ENCODE data around the gene RBM23. TPM values are rescaled to one million over a fixed set of nuclear protein-coding genes. Genes with fewer than 3 reads are reported as not detected.

RBM23 gene
- total and polyA plus RNA-seq, 3 experiments from 2014 or later: 50.3 to 88.8 (median 83.6) TPM

DNA sequence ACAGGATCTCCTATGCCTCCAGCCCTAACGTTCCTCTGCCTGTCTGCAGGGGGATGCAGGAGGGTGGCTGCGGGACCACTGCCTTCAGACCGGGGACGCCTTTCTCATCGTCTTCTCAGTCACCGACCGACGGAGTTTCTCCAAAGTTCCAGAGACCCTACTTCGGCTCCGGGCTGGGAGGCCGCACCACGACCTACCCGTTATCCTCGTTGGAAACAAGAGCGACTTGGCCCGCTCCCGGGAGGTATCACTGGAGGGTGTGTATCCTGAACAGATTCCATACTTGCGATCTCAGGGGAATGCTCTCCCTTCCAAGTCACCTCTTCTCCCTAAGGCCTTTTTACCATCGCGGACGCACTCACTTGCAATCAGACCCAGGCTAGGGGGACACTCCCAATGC is 33.0 kb downstream of the RBM23 start:
- DNase-seq: no peak
- Mint-ChIP-seq H3K36me3 (peaks cover 0 to 2% (median 0%) of the 10 kb centered on the region in 3 donors), H3K9me3 (no peaks in the 10 kb centered on the region), H3K4me3 (peak overlapping the region; percentile 69 to 93 (median 85)), H3K27ac (peak overlapping the region in 7 of 8 donors; percentile 23 to 88 (median 69)), H3K4me1 (peaks cover 29 to 66% (median 39%) of the 10 kb centered on the region in 3 donors), H3K27me3 (peaks cover 0 to 1% of the 10 kb centered on the region in 2 donors)
- no peaks in the 10 kb centered on the region for H3K36me3 ChIP-seq (ENCODE audit: insufficient read depth, low read length)
- peak overlapping the region; percentile 39 for H3K4me3 ChIP-seq (ENCODE audit: low read length)
- POLR2A ChIA-PET: interaction anchor here (0.5 to 2.8 kb wide), 10 partner anchors 14 to 1137 kb away, joined by 3 to 17 read pairs (median 3); partner anchors contain the start of genes DAD1, HAUS4, LRP10 and RBM23
- H3K27ac ChIP-seq (ENCODE audit: low read depth, low read length): peak overlapping the region; percentile 76
- H3K27me3 ChIP-seq (ENCODE audit: insufficient read depth, low read length, poor library complexity, severe bottlenecking): no peaks in the 10 kb centered on the region
- peaks cover 55% of the 10 kb centered on the region for H3K4me1 ChIP-seq (ENCODE audit: insufficient read depth, low read length)
- CTCF ChIA-PET: interaction anchor here (1.0 to 10.6 kb wide), 13 partner anchors 8 to 325 kb away, joined by 3 to 110 read pairs (median 6); partner anchors contain the start of genes LRP10 and OXA1L
- H3K9me3 ChIP-seq (ENCODE audit: low read length): no peaks in the 10 kb centered on the region

DNA sequence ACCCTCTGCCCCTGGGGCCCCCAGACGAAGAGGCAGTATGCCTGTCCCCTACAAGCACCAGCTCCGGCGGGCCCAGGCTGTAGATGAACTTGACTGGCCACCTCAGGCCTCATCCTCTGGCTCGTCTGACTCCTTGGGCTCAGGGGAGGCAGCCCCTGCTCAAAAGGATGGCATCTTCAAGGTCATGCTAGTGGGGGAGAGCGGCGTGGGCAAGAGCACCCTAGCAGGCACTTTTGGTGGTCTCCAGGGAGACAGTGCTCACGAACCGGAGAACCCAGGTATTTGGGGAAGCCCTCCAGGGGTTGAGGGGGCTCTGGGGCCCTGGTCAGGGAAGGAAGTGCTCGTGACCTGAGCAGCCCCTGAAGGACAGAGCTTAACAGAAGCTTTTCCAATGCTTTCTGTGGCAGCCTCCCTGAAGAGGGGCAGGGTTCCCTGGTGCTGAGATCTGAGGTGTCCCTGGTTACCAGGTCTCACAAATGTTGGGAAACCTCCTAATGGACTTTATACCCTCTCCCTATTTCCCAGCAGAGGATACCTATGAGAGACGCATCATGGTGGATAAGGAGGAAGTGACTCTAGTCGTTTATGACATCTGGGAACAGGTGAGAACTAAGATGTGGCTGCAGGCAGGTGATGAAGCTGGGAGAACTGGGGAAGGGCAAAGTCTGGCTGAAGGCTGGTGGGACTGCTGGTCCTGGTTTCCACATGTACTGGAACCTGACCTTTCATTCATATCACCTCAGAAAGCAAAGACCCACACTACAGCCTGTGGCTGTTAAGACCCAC is 34.0 kb downstream of the RBM23 start:
- peaks cover 0 to 1% of the 10 kb centered on the region in 2 donors for H3K27me3 Mint-ChIP-seq
- Histone ChIP-seq H3K4me3 (ENCODE audit: low read length) (no peak overlapping the region), H3K27me3 (ENCODE audit: insufficient read depth, low read length, poor library complexity, severe bottlenecking) (no peaks in the 10 kb centered on the region), H3K9me3 (ENCODE audit: low read length) (no peaks in the 10 kb centered on the region), H3K27ac (ENCODE audit: low read depth, low read length) (no peak overlapping the region), H3K36me3 (ENCODE audit: insufficient read depth, low read length) (no peaks in the 10 kb centered on the region), H3K4me1 (ENCODE audit: insufficient read depth, low read length) (peaks cover 49% of the 10 kb centered on the region)
- no peak for DNase-seq
- CTCF ChIA-PET: interaction anchor here (1.0 to 10.6 kb wide), 9 partner anchors 7 to 119 kb away, joined by 3 to 110 read pairs (median 6); partner anchors contain the start of genes AJUBA, LRP10 and OXA1L
- peaks cover 0 to 2% (median 0%) of the 10 kb centered on the region in 3 donors for H3K36me3 Mint-ChIP-seq
- H3K4me1 Mint-ChIP-seq: peaks cover 29 to 59% (median 37%) of the 10 kb centered on the region in 3 donors
- POLR2A ChIA-PET: interaction anchor here (2.6 kb wide), 1 partner anchor 13 kb away, joined by 17 read pairs; the partner anchor contains the start of gene LRP10
- H3K4me3 Mint-ChIP-seq: peak overlapping the region in 5 of 7 donors; percentile 20 to 70 (median 32)
- no peaks in the 10 kb centered on the region for H3K9me3 Mint-ChIP-seq
- peak overlapping the region in 3 of 8 donors; percentile 27 to 88 (median 83) for H3K27ac Mint-ChIP-seq

- H3K27me3 Mint-ChIP-seq: peaks cover 0 to 1% of the 10 kb centered on the region in 2 donors
- no peak for DNase-seq
- Histone ChIP-seq H3K36me3 (ENCODE audit: insufficient read depth, low read length) (no peaks in the 10 kb centered on the region), H3K4me3 (ENCODE audit: low read length) (no peak overlapping the region), H3K27ac (ENCODE audit: low read depth, low read length) (no peak overlapping the region), H3K9me3 (ENCODE audit: low read length) (no peaks in the 10 kb centered on the region), H3K4me1 (ENCODE audit: insufficient read depth, low read length) (peaks cover 42% of the 10 kb centered on the region), H3K27me3 (ENCODE audit: insufficient read depth, low read length, poor library complexity, severe bottlenecking) (no peaks in the 10 kb centered on the region)
- POLR2A ChIA-PET: interaction anchor here (0.9 to 2.6 kb wide), 2 partner anchors 12 to 54 kb away, joined by 4 to 17 read pairs; partner anchors contain the start of genes LRP10 and MRPL52
- CTCF ChIA-PET: interaction anchor here (0.8 to 10.6 kb wide), 6 partner anchors 12 to 98 kb away, joined by 3 to 110 read pairs (median 6); partner anchors contain the start of genes AJUBA and LRP10
- peaks cover 29 to 58% (median 34%) of the 10 kb centered on the region in 3 donors for H3K4me1 Mint-ChIP-seq
- peaks cover 0 to 8% (median 0%) of the 10 kb centered on the region in 3 donors for H3K36me3 Mint-ChIP-seq
- peak overlapping the region in 5 of 8 donors; percentile 43 to 88 (median 52) for H3K27ac Mint-ChIP-seq
- peak overlapping the region in 4 of 7 donors; percentile 6 to 70 (median 14) for H3K4me3 Mint-ChIP-seq
- no peaks in the 10 kb centered on the region for H3K9me3 Mint-ChIP-seq
These were observed 34.7 kb downstream of the RBM23 start for GRCh38 chr14:22884076-22884737.

DNA sequence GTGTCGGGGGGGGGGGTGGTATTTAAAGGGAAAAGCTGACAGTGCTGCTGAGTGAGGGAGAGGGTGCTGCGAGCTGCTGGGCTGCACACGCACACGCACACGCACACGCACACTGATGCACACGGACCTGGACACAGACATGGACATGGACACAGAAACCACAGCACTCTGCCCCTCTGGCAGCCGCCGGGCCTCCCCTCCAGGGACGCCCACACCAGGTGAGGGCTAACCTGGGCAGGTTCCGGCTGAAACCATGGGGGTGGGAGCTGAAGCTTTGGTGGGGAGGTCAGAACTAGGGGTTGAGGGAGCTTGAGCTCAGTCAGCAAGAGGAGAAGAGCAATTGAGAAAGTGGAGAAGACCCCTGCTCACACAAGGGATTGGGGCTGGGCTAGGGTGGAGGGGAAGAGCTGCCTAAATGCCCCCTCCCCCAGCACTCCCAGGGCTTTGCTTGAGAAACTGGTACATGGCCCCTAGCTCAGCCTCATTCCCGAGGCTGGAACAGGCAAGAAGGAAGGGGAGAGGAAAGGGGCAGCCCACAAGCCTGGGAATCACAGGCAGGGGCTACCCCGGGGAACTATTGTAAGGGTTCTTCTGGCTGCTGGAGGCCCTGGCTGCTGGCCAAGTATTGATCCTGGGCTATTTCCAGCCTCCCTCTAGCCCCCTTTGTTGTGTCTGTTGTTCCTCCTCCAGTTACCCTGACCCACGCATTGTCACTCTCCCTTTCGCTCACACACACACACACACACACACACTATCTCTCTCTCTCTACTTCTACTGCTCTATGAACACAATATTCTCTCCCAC is 35.6 kb downstream of the RBM23 start, which contains the start of gene REM2:
REM2 (plus strand) TSS at position 50 of the 804 bp plus-strand sequence; CDS start at position 116, 66 bp downstream.
- DNase-seq: no peak
- peaks cover 0 to 17% (median 2%) of the 10 kb centered on the region in 3 donors for H3K36me3 Mint-ChIP-seq
- ChIA-PET POLR2A (interaction anchor here (0.8 to 1.7 kb wide), 5 partner anchors 11 to 53 kb away, joined by 3 to 4 read pairs (median 3); partner anchors contain the start of genes LRP10, MRPL52 and RBM23), CTCF (interaction anchor here (0.8 to 10.6 kb wide), 7 partner anchors 12 to 59 kb away, joined by 3 to 110 read pairs (median 7); partner anchors contain the start of genes LRP10 and RBM23)
- peak within 1 kb of the TSS in 2 of 7 donors; percentile 6 to 8 for H3K4me3 Mint-ChIP-seq
- Histone ChIP-seq H3K27ac (ENCODE audit: low read depth, low read length) (no peak within 1 kb of the TSS), H3K4me1 (ENCODE audit: insufficient read depth, low read length) (peaks cover 35% of the 10 kb centered on the region), H3K9me3 (ENCODE audit: low read length) (no peaks in the 10 kb centered on the region), H3K27me3 (ENCODE audit: insufficient read depth, low read length, poor library complexity, severe bottlenecking) (no peaks in the 10 kb centered on the region), H3K36me3 (ENCODE audit: insufficient read depth, low read length) (peaks cover 2% of the 10 kb centered on the region), H3K4me3 (ENCODE audit: low read length) (no peak within 1 kb of the TSS)
- no peaks in the 10 kb centered on the region for H3K9me3 Mint-ChIP-seq
- peaks cover 0 to 1% of the 10 kb centered on the region in 2 donors for H3K27me3 Mint-ChIP-seq
- H3K4me1 Mint-ChIP-seq: peaks cover 26 to 53% (median 31%) of the 10 kb centered on the region in 3 donors
- H3K27ac Mint-ChIP-seq: peak within 1 kb of the TSS in 7 of 8 donors; percentile 8 to 95 (median 52)

DNA sequence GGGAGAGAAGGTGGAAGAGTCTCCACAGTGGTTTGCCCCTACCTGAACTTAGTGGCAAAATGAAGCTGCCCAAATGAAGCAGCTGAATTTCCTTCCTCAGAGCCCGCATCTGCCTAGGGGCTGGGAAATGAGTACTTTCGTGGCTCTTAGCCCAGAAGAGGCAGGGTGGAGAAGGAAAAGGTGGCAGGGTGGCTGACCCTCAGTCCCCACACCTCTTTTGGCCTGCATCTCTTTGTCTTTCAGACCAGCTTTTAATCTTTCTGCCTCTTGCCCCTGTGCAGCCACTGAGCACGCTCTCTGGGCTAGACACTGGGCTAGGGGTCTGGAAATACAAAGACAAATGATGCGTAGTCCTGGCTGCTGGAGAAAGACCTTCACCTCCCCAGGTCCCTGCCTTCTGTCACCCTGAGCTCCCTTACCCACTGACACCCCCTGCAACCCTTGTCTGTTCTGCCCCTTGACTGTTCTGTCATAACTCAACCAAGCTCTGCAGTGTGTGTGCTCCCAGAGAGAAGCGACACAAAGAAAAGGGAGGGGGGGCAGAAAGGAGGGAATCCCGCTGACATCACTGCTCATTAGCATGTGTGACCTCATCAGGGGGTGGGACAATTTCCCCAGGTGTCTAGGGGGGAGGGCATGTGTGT is 36.3 kb downstream of the RBM23 start:
- Mint-ChIP-seq H3K9me3 (no peaks in the 10 kb centered on the region), H3K4me3 (no peak overlapping the region), H3K4me1 (peaks cover 19 to 51% (median 24%) of the 10 kb centered on the region in 3 donors), H3K27me3 (peaks cover 0 to 1% of the 10 kb centered on the region in 2 donors), H3K36me3 (peaks cover 4 to 24% (median 8%) of the 10 kb centered on the region in 3 donors), H3K27ac (peak overlapping the region in 3 of 8 donors; percentile 61 to 95 (median 64))
- Histone ChIP-seq H3K36me3 (ENCODE audit: insufficient read depth, low read length) (peaks cover 9% of the 10 kb centered on the region), H3K4me3 (ENCODE audit: low read length) (no peak overlapping the region), H3K27ac (ENCODE audit: low read depth, low read length) (no peak overlapping the region), H3K4me1 (ENCODE audit: insufficient read depth, low read length) (peaks cover 27% of the 10 kb centered on the region), H3K9me3 (ENCODE audit: low read length) (no peaks in the 10 kb centered on the region), H3K27me3 (ENCODE audit: insufficient read depth, low read length, poor library complexity, severe bottlenecking) (no peaks in the 10 kb centered on the region)
- POLR2A ChIA-PET: interaction anchor here (0.6 to 1.7 kb wide), 5 partner anchors 9 to 48 kb away, joined by 3 to 8 read pairs (median 3); partner anchors contain the start of genes LRP10 and RBM23
- peak in 2 of 5 donors; percentile 29 to 60 for DNase-seq
- CTCF ChIA-PET: interaction anchor here (0.9 to 10.6 kb wide), 7 partner anchors 11 to 174 kb away, joined by 3 to 110 read pairs (median 6); partner anchors contain the start of genes CDH24, LRP10 and RBM23

- Histone ChIP-seq H3K27me3 (ENCODE audit: insufficient read depth, low read length, poor library complexity, severe bottlenecking) (no peaks in the 10 kb centered on the region), H3K9me3 (ENCODE audit: low read length) (no peaks in the 10 kb centered on the region), H3K36me3 (ENCODE audit: insufficient read depth, low read length) (peaks cover 15% of the 10 kb centered on the region), H3K4me3 (ENCODE audit: low read length) (no peak overlapping the region), H3K4me1 (ENCODE audit: insufficient read depth, low read length) (peaks cover 22% of the 10 kb centered on the region), H3K27ac (ENCODE audit: low read depth, low read length) (no peak overlapping the region)
- Mint-ChIP-seq H3K4me3 (peak overlapping the region in 1 of 7 donors; percentile 4), H3K27ac (peak overlapping the region in 3 of 8 donors; percentile 8 to 84 (median 13)), H3K9me3 (no peaks in the 10 kb centered on the region), H3K4me1 (peaks cover 13 to 45% (median 20%) of the 10 kb centered on the region in 3 donors), H3K36me3 (peaks cover 4 to 29% (median 9%) of the 10 kb centered on the region in 3 donors), H3K27me3 (peaks cover 0 to under 1% of the 10 kb centered on the region in 2 donors)
- DNase-seq: no peak
- ChIA-PET CTCF (interaction anchor here (0.9 to 10.6 kb wide), 7 partner anchors 10 to 175 kb away, joined by 3 to 110 read pairs (median 5); partner anchors contain the start of genes CDH24, LRP10 and RBM23), POLR2A (interaction anchor here (0.6 to 1.7 kb wide), 4 partner anchors 9 to 47 kb away, joined by 3 to 8 read pairs (median 3); partner anchors contain the start of gene RBM23)
These were observed 36.9 kb downstream of the RBM23 start for GRCh38 chr14:22882064-22882463.

Data from CD8-positive, alpha-beta memory T cell (primary cell).